Liver (tissue), 9 donors: ENCODE results near the gene PRKAA2. TPM values are rescaled to one million over a fixed set of nuclear protein-coding genes. Genes with fewer than 3 reads are reported as not detected.

Source experiments
- DNase-seq: peaks from one replicate; pipeline ENCODE4 v3.0.0-alpha.2; 2017; ENCODE audit warnings: low spot score
- H3K27ac ChIP-seq, 2 donors: one replicate each; pipeline ENCODE4 v1.7.0; 2013; ENCODE audit warnings: inconsistent platforms in 2 of 2, low read length in 2 of 2, control low read depth in 1 of 2, low read depth in 1 of 2, mild to moderate bottlenecking in 1 of 2
- H3K27me3 ChIP-seq, 4 donors: one replicate each; pipeline versions ENCODE4 v1.6.1 to v1.7.0; 2013; ENCODE audit warnings: low read length in 3 of 4, inconsistent platforms in 1 of 4, mild to moderate bottlenecking in 1 of 4, moderate library complexity in 1 of 4; ENCODE audit not compliant: control insufficient read depth in 4 of 4, insufficient read depth in 4 of 4
- H3K36me3 ChIP-seq, 4 donors: one replicate each; pipeline versions ENCODE4 v1.6.1 to v1.7.0; 2013; ENCODE audit warnings: low read length in 3 of 4, mild to moderate bottlenecking in 3 of 4, low read depth in 1 of 4, moderate library complexity in 1 of 4; ENCODE audit not compliant: control insufficient read depth in 4 of 4, insufficient read depth in 3 of 4
- H3K4me1 ChIP-seq, 4 donors: one replicate each; pipeline versions ENCODE4 v1.6.1 to v1.7.0; 2013; ENCODE audit warnings: low read length in 3 of 4, mild to moderate bottlenecking in 3 of 4, moderate library complexity in 1 of 4; ENCODE audit not compliant: control insufficient read depth in 4 of 4, insufficient read depth in 4 of 4
- H3K4me3 ChIP-seq, 3 donors: one replicate each; pipeline versions ENCODE4 v1.6.1 to v1.7.0; 2013; ENCODE audit warnings: low read length in 3 of 3, control low read depth in 1 of 3, low read depth in 1 of 3, mild to moderate bottlenecking in 1 of 3
- H3K9ac ChIP-seq, 2 donors: one replicate each; pipeline ENCODE4 v1.7.0; 2013; ENCODE audit warnings: low read length in 2 of 2, mild to moderate bottlenecking in 2 of 2, moderate library complexity in 2 of 2, control low read depth in 1 of 2, low read depth in 1 of 2
- H3K9me3 ChIP-seq, 4 donors: one replicate each; pipeline versions ENCODE4 v1.6.1 to v1.7.0; 2013; ENCODE audit warnings: low read length in 3 of 4; ENCODE audit not compliant: control insufficient read depth in 4 of 4
- EGR1 ChIP-seq, 2 donors: IDR thresholded peaks; 2 replicates each; pipeline ENCODE4 v1.6.1; 2016 to 2018; ENCODE audit warnings: antibody characterized with exemption in 2 of 2, low read depth in 2 of 2
- FOXA1 ChIP-seq: IDR thresholded peaks from 2 replicates; pipeline ENCODE4 v1.6.1; 2016; ENCODE audit warnings: antibody characterized with exemption
- FOXA2 ChIP-seq: IDR thresholded peaks from 2 replicates; pipeline ENCODE4 v1.6.1; 2016; ENCODE audit warnings: antibody characterized with exemption
- GABPA ChIP-seq, 2 donors: IDR thresholded peaks in 1 of 2; conservative IDR thresholded peaks in 1 of 2; 2 replicates each; pipeline ENCODE4 v1.6.1; 2016; ENCODE audit warnings: antibody characterized with exemption in 2 of 2, mild to moderate bottlenecking in 1 of 2, moderate library complexity in 1 of 2
- HNF4G ChIP-seq: IDR thresholded peaks from 2 replicates; pipeline ENCODE4 v1.6.1; 2016; ENCODE audit warnings: antibody characterized with exemption
- JUND ChIP-seq, 2 donors: IDR thresholded peaks; 2 replicates each; pipeline ENCODE4 v1.6.1; 2016; ENCODE audit warnings: antibody characterized with exemption in 2 of 2
- NR2F2 ChIP-seq: IDR thresholded peaks from 2 replicates; pipeline ENCODE4 v1.6.1; 2016; ENCODE audit warnings: antibody characterized with exemption
- RXRA ChIP-seq, 2 donors: IDR thresholded peaks; 2 replicates each; pipeline ENCODE4 v1.6.1; 2017 to 2018; ENCODE audit warnings: antibody characterized with exemption in 2 of 2, mild to moderate bottlenecking in 1 of 2
- SP1 ChIP-seq: IDR thresholded peaks from 2 replicates; pipeline ENCODE4 v1.6.1; 2018; ENCODE audit warnings: antibody characterized with exemption, mild to moderate bottlenecking
- TAF1 ChIP-seq: conservative IDR thresholded peaks from 2 replicates; pipeline ENCODE4 v1.6.1; 2016; ENCODE audit warnings: antibody characterized with exemption, mild to moderate bottlenecking
- YY1 ChIP-seq: IDR thresholded peaks from 2 replicates; pipeline ENCODE4 v1.6.1; 2016; ENCODE audit warnings: antibody characterized with exemption, mild to moderate bottlenecking
- WGBS: extraction: QIAGEN DNeasy Blood & Tissue Kit; methylation state at CpG from one replicate; pipeline ENCODE4 v1.1.7; 2013; 5-methylcytosine and 5-hydroxymethylcytosine counted together
- polyA plus RNA-seq, 2 donors: library from polyadenylated mRNA; stranded (reverse) in 1 of 2; unstranded in 1 of 2; fragments of 200-250 nt in 1 of 2; fragments of >200 nt in 1 of 2; fragmentation: Nextera tagmentation in 1 of 2; extraction: Ambion mirVana in 1 of 2; gene quantifications; one replicate each; pipeline versions ENCODE4 v1.2.1 to v1.2.3, GENCODE V29; 2013 to 2015
- total RNA-seq, 2 donors: library from RNA; depleted of rRNA; stranded (reverse); fragments of >200 nt; gene quantifications; one replicate each; pipeline ENCODE4 v1.2.3, GENCODE V29; 2014
- TF ChIP-seq, protein P1 (sequence below): IDR thresholded peaks from 2 replicates; pipeline ENCODE4 v1.6.1; 2016; ENCODE audit warnings: antibody characterized with exemption
- TF ChIP-seq, protein P2 (sequence below): fragments of 150-350 bp; IDR thresholded peaks from 2 replicates; pipeline ENCODE4 v1.5.1; 2017; ENCODE audit warnings: improper control_type of control experiment, low read depth, low read length; ENCODE audit not compliant: missing input control
- TF ChIP-seq, protein P3 (sequence below): IDR thresholded peaks from 2 replicates; pipeline ENCODE4 v1.6.1; 2016; ENCODE audit warnings: antibody characterized with exemption, mild to moderate bottlenecking
- TF ChIP-seq, protein P4 (sequence below): IDR thresholded peaks from 2 replicates; pipeline ENCODE4 v1.6.1; 2016; ENCODE audit warnings: antibody characterized with exemption
- donor health status: healthy.
- donor health status: healthy.
- donor health status: healthy.
- donor health status: healthy.
- donor health status: healthy.

PRKAA2 gene
- total and polyA plus RNA-seq, 4 donors = 0.33 to 2.7 (median 1.6) TPM

DNA sequence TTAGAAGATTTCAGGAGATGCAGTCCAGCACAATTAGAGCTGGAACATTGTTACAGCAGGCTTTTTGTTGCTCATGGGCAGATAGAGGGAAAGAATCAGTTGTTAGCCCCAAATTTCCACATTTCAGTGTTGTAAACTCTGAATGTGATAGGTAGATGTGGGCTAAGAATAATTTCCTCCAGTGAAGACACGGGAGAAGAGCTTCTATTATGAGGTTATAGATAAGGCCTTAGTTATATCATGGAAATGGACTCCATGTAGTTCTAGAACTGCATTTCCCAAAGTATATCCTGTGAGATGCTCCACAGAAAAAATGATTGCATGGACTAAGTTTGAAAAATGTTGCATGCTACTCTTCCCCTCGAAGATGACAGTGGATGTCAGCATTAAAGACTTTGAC, 64.9 kb downstream of the PRKAA2 start:
- no peaks in the 10 kb centered on the region for H3K9me3 ChIP-seq
- H3K9ac ChIP-seq = no peak overlapping the region
- H3K27me3 ChIP-seq = no peaks in the 10 kb centered on the region
- no peak for TF ChIP-seq NR2F2
- no peak for TF ChIP-seq SP1
- TF ChIP-seq, protein P1, sequence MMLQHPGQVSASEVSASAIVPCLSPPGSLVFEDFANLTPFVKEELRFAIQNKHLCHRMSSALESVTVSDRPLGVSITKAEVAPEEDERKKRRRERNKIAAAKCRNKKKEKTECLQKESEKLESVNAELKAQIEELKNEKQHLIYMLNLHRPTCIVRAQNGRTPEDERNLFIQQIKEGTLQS = no peak
- no peak for TF ChIP-seq GABPA (IDR thresholded peaks at IDR 0.05 in 1 of 2, conservative IDR thresholded peaks at IDR 0.05 in 1 of 2)
- no peak for TF ChIP-seq RXRA (IDR thresholded peaks at IDR 0.05)
- TF ChIP-seq JUND (IDR thresholded peaks at IDR 0.05) = no peak
- no peak for TF ChIP-seq HNF4G
- TF ChIP-seq EGR1 (IDR thresholded peaks at IDR 0.05; ENCODE audit: low read depth in 2 of 2) = no peak
- no peak for TF ChIP-seq TAF1
- TF ChIP-seq, protein P2, sequence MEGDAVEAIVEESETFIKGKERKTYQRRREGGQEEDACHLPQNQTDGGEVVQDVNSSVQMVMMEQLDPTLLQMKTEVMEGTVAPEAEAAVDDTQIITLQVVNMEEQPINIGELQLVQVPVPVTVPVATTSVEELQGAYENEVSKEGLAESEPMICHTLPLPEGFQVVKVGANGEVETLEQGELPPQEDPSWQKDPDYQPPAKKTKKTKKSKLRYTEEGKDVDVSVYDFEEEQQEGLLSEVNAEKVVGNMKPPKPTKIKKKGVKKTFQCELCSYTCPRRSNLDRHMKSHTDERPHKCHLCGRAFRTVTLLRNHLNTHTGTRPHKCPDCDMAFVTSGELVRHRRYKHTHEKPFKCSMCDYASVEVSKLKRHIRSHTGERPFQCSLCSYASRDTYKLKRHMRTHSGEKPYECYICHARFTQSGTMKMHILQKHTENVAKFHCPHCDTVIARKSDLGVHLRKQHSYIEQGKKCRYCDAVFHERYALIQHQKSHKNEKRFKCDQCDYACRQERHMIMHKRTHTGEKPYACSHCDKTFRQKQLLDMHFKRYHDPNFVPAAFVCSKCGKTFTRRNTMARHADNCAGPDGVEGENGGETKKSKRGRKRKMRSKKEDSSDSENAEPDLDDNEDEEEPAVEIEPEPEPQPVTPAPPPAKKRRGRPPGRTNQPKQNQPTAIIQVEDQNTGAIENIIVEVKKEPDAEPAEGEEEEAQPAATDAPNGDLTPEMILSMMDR = no peak
- TF ChIP-seq, protein P3, sequence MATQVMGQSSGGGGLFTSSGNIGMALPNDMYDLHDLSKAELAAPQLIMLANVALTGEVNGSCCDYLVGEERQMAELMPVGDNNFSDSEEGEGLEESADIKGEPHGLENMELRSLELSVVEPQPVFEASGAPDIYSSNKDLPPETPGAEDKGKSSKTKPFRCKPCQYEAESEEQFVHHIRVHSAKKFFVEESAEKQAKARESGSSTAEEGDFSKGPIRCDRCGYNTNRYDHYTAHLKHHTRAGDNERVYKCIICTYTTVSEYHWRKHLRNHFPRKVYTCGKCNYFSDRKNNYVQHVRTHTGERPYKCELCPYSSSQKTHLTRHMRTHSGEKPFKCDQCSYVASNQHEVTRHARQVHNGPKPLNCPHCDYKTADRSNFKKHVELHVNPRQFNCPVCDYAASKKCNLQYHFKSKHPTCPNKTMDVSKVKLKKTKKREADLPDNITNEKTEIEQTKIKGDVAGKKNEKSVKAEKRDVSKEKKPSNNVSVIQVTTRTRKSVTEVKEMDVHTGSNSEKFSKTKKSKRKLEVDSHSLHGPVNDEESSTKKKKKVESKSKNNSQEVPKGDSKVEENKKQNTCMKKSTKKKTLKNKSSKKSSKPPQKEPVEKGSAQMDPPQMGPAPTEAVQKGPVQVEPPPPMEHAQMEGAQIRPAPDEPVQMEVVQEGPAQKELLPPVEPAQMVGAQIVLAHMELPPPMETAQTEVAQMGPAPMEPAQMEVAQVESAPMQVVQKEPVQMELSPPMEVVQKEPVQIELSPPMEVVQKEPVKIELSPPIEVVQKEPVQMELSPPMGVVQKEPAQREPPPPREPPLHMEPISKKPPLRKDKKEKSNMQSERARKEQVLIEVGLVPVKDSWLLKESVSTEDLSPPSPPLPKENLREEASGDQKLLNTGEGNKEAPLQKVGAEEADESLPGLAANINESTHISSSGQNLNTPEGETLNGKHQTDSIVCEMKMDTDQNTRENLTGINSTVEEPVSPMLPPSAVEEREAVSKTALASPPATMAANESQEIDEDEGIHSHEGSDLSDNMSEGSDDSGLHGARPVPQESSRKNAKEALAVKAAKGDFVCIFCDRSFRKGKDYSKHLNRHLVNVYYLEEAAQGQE = no peak
- no peak for TF ChIP-seq FOXA1
- no peak overlapping the region for H3K4me3 ChIP-seq
- H3K4me1 ChIP-seq = no peaks in the 10 kb centered on the region
- H3K27ac ChIP-seq = no peak overlapping the region
- 73% methylated on average over 2 of the region's 2 CpGs for WGBS
- H3K36me3 ChIP-seq = no peaks in the 10 kb centered on the region
- DNase-seq = no peak

DNA sequence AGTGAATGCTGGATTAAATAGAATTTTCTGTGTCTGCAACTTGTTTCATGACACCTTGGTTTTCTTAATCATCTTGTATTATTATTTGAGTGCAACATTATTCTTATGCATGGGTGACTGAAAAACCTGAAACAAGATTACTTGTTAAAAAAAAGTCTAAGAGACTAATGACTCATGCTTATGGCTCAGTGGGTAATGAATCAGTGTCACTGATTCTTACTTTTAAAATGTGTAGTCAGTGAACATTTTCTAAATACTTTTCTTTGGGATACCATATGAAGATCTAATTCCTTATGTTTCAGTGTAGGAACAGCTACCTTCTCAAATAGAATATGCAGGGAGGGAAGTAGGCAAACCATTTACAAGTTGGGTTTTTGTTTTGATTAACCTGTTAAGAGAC, 65.5 kb downstream of the PRKAA2 start:
- TF ChIP-seq, protein P4, sequence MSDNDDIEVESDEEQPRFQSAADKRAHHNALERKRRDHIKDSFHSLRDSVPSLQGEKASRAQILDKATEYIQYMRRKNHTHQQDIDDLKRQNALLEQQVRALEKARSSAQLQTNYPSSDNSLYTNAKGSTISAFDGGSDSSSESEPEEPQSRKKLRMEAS = no peak
- TF ChIP-seq YY1 = no peak
- TF ChIP-seq EGR1 (IDR thresholded peaks at IDR 0.05; ENCODE audit: low read depth in 2 of 2) = no peak
- H3K9me3 ChIP-seq = no peaks in the 10 kb centered on the region
- no peak overlapping the region for H3K9ac ChIP-seq
- DNase-seq = no peak
- H3K4me3 ChIP-seq = no peak overlapping the region
- H3K4me1 ChIP-seq = no peaks in the 10 kb centered on the region
- H3K27me3 ChIP-seq = no peaks in the 10 kb centered on the region
- no peak overlapping the region for H3K27ac ChIP-seq
- H3K36me3 ChIP-seq = no peaks in the 10 kb centered on the region

DNA sequence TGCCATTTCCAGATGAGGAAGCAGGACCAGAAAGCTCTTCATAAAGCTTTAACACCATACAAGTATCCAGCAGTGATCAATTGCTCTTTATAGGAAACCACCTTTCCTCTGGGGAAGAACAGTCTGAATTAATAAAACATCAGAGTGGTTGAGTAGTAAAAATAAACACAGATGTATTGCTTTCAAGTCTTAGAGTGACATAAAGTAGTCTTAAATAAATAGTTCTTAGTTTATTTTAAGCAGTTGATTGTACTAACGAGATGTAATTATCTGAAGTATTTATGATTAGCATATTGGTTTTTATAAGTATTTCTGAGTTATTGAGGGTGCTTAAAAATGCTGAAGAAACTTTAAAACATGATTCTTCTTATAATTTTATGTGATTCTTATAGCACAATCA, 67.0 kb downstream of the PRKAA2 start:
- H3K9me3 ChIP-seq = no peaks in the 10 kb centered on the region
- H3K27me3 ChIP-seq = no peaks in the 10 kb centered on the region
- no peak overlapping the region for H3K4me3 ChIP-seq
- no peaks in the 10 kb centered on the region for H3K4me1 ChIP-seq
- no peak for DNase-seq
- H3K27ac ChIP-seq = no peak overlapping the region
- TF ChIP-seq RXRA (IDR thresholded peaks at IDR 0.05) (no peak), FOXA2 (no peak)
- TF ChIP-seq, protein P2 = no peak
- 79% methylated on average over 1 of the region's 1 CpG for whole genome bisulfite sequencing
- no peak overlapping the region for H3K9ac ChIP-seq
- H3K36me3 ChIP-seq = no peaks in the 10 kb centered on the region
